IMR-90 (cell line): ENCODE data around the gene GGT6. TPM values are rescaled to one million over a fixed set of nuclear protein-coding genes. Genes with fewer than 3 reads are reported as not detected.
"Not testable (repeated sequence)": the region's sequence is repeated elsewhere in the genome, so short reads cannot be mapped to it uniquely, and the experiment has no call there.

Experiments used
- ATAC-seq: fragments of 200-7000 bp; cut with Tn5 transposase; 2 replicates; pipeline ENCODE4 v1.9.1; 2020; ENCODE audit warnings: low read depth, mild to moderate bottlenecking, moderate library complexity
- BruUV-seq: library from RNA; stranded (reverse); fragments of 400-500 nt; replicated peaks from 2 replicates; lab custom pipeline; 2021; lab: Mats Ljungman, UMichigan
- CTCF ChIA-PET: fragments of 300-600 bp; formaldehyde crosslinking; extraction: SDS; loops from one replicate; lab custom pipeline; 2021; ENCODE audit warnings: antibody characterized with exemption; lab: Yijun Ruan, JAX
- POLR2A ChIA-PET: fragments of 300-600 bp; sonication (Branson Sonifier 250); formaldehyde crosslinking; loops from one replicate; lab custom pipeline; 2022; ENCODE audit warnings: antibody characterized with exemption; ENCODE audit not compliant: unreplicated experiment; lab: Charles Lee
- DNase-seq: peaks from one replicate; pipeline ENCODE4 v3.0.0; 2013
- H2AFZ ChIP-seq: replicated peaks from 2 replicates; pipeline ENCODE3; 2013; ENCODE audit warnings: low read length, mild to moderate bottlenecking; ENCODE audit not compliant: poor library complexity
- H2AK5ac ChIP-seq: 2 replicates; pipeline ENCODE4 v1.6.1; 2013; ENCODE audit warnings: low read depth, low read length, inconsistent platforms
- H2AK9ac ChIP-seq: replicated peaks from 2 replicates; pipeline ENCODE3; 2013; ENCODE audit warnings: mild to moderate bottlenecking, low read depth, low read length, moderate library complexity; ENCODE audit not compliant: poor library complexity
- H2BK120ac ChIP-seq: 2 replicates; pipeline ENCODE4 v1.6.1; 2013; ENCODE audit warnings: low read depth, low read length, inconsistent platforms
- H2BK15ac ChIP-seq: 3 replicates; pipeline ENCODE4 v1.6.1; 2013; ENCODE audit warnings: low read depth, low read length, inconsistent platforms
- H2BK20ac ChIP-seq: 2 replicates; pipeline ENCODE4 v1.6.1; 2013; ENCODE audit warnings: low read depth, mild to moderate bottlenecking, inconsistent platforms, low read length, moderate library complexity
- H2BK5ac ChIP-seq: 2 replicates; pipeline ENCODE4 v1.6.1; 2013; ENCODE audit warnings: mild to moderate bottlenecking, low read depth, low read length, inconsistent platforms; ENCODE audit not compliant: poor library complexity, severe bottlenecking
- H3K14ac ChIP-seq: replicated peaks from 2 replicates; pipeline ENCODE4 v1.6.1; 2013; ENCODE audit warnings: low read depth, low read length, inconsistent platforms
- H3K18ac ChIP-seq: 2 replicates; pipeline ENCODE4 v1.6.1; 2013; ENCODE audit warnings: low read depth, low read length, control low read depth
- H3K23ac ChIP-seq: 2 replicates; pipeline ENCODE4 v1.6.1; 2013; ENCODE audit warnings: low read depth, low read length, inconsistent platforms
- H3K27ac ChIP-seq: 2 replicates; pipeline ENCODE4 v1.5.1; 2013; ENCODE audit warnings: mild to moderate bottlenecking, control low read depth, low read length; ENCODE audit not compliant: insufficient read depth
- H3K27me3 ChIP-seq: 2 replicates; pipeline ENCODE4 v1.6.1; 2013; ENCODE audit warnings: low read length; ENCODE audit not compliant: control insufficient read depth, insufficient read depth
- H3K36me3 ChIP-seq: 2 replicates; pipeline ENCODE4 v1.6.1; 2013; ENCODE audit warnings: low read length, mixed read lengths; ENCODE audit not compliant: control insufficient read depth, insufficient read depth
- H3K4ac ChIP-seq: 2 replicates; pipeline ENCODE4 v1.6.1; 2013; ENCODE audit warnings: low read depth, low read length, inconsistent platforms
- H3K4me1 ChIP-seq: 2 replicates; pipeline ENCODE4 v1.6.1; 2013; ENCODE audit warnings: low read length, mixed read lengths; ENCODE audit not compliant: control insufficient read depth, insufficient read depth
- H3K4me2 ChIP-seq: 2 replicates; pipeline ENCODE4 v1.6.1; 2013; ENCODE audit warnings: low read depth, mild to moderate bottlenecking, control low read depth, low read length, moderate library complexity
- H3K4me3 ChIP-seq: 2 replicates; pipeline ENCODE4 v1.5.1; 2013; ENCODE audit warnings: low read depth, mild to moderate bottlenecking, control low read depth, low read length, moderate library complexity; ENCODE audit not compliant: insufficient read depth
- H3K56ac ChIP-seq: 2 replicates; pipeline ENCODE4 v1.6.1; 2013; ENCODE audit warnings: low read length, inconsistent platforms; ENCODE audit not compliant: insufficient read depth; ENCODE audit errors: extremely low read depth
- H3K79me1 ChIP-seq, 2 experiments: 2 replicates each; pipeline ENCODE4 v1.6.1; 2013; ENCODE audit warnings: low read length in 2 of 2, inconsistent platforms in 1 of 2, low read depth in 1 of 2
- H3K9ac ChIP-seq: 2 replicates; pipeline ENCODE4 v1.6.1; 2013; ENCODE audit warnings: low read depth, low read length, control low read depth
- H3K9me1 ChIP-seq: 2 replicates; pipeline ENCODE4 v1.6.1; 2013; ENCODE audit warnings: low read length, inconsistent platforms; ENCODE audit not compliant: insufficient read depth
- H3K9me3 ChIP-seq: 2 replicates; pipeline ENCODE4 v1.6.1; 2013; ENCODE audit warnings: low read length; ENCODE audit not compliant: control insufficient read depth, insufficient read depth
- H4K20me1 ChIP-seq: 2 replicates; pipeline ENCODE4 v1.6.1; 2013; ENCODE audit warnings: low read length, inconsistent platforms; ENCODE audit not compliant: insufficient read depth
- H4K5ac ChIP-seq: 2 replicates; pipeline ENCODE4 v1.6.1; 2013; ENCODE audit warnings: mild to moderate bottlenecking, low read depth, low read length, control low read depth
- H4K8ac ChIP-seq, 2 experiments: 2 replicates each; pipeline ENCODE4 v1.6.1; 2013; ENCODE audit warnings: low read depth in 2 of 2, low read length in 2 of 2, control low read depth in 1 of 2, inconsistent platforms in 1 of 2
- H4K91ac ChIP-seq: 2 replicates; pipeline ENCODE4 v1.6.1; 2013; ENCODE audit warnings: low read depth, low read length, inconsistent platforms; ENCODE audit not compliant: insufficient read depth
- WGBS, 2 experiments: methylation state at CpG; one replicate each; pipeline versions ENCODE4 v1.1.5 to v1.1.7; 2013; ENCODE audit warnings: missing lambda C conversion rate in 2 of 2; ENCODE audit not compliant: insufficient read length in 1 of 2; ENCODE audit errors: extremely low coverage in 2 of 2; 5-methylcytosine and 5-hydroxymethylcytosine counted together
- dilution Hi-C: fragments of 300-500 bp; cut with HindIII; formaldehyde crosslinking; loops from one replicate; pipeline ENCODE4 v1.14.3; 2018; ENCODE audit warnings: low sequenced_read_pairs; ENCODE audit not compliant: unreplicated experiment
- in situ Hi-C: fragments of 300-500 bp; cut with MboI; formaldehyde crosslinking; loops from 3 replicates; pipeline ENCODE4 v1.14.3; 2019; ENCODE audit warnings: low sequenced_read_pairs, inconsistent platforms, mixed read lengths
- intact Hi-C: fragments of 100-400 bp; cut with micrococcal nuclease; formaldehyde crosslinking; loops from 2 replicates; pipeline ENCODE4 v1.10.0; 2022
- polyA plus RNA-seq, 3 experiments: library from polyadenylated mRNA; depleted of rRNA; stranded (reverse); fragments of >200 nt; gene quantifications; 2 replicates each; pipeline ENCODE4 v1.2.3, GENCODE V29; 2012; ENCODE audit warnings: low replicate concordance in 1 of 3
- total RNA-seq: library from RNA; depleted of rRNA; stranded (reverse); fragments of >200 nt; gene quantifications from 2 replicates; pipeline ENCODE4 v1.2.3, GENCODE V29; 2012

The GGT6 gene
- total and polyA plus RNA-seq, 2 of the 4 experiments (the other 2 are of a cell fraction), result not detected

DNA sequence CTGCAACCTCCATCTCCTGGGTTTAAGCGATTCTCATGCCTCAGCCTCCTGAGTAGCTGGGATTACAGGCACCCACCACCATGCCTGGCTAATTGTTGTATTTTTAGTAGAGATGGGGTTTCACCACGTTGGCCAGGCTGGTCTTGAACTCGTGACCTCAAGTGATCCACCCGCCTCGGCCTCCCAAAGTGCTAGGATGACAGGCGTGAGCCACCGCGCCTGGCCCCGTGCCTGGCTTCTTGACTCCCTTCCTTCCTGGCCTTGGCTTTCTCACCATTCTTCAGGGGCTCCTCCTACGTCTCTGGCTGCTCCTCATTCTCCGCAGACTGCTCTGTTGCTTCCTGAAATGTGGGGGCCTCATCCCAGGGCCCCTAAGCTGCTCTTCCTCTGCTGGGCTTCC lies 29.7 kb upstream of the GGT6 start:
- H4K5ac ChIP-seq, H3K27ac ChIP-seq, H3K79me1 ChIP-seq, H3K56ac ChIP-seq, H3K14ac ChIP-seq, H3K4me1 ChIP-seq, H4K8ac ChIP-seq, H4K91ac ChIP-seq, H2BK20ac ChIP-seq, H2BK15ac ChIP-seq, H3K4me2 ChIP-seq, CTCF ChIA-PET, H3K18ac ChIP-seq, DNase-seq, H3K4me3 ChIP-seq, ATAC-seq, H2AFZ ChIP-seq, H3K9me1 ChIP-seq, BruUV-seq, H3K9ac ChIP-seq, H2BK5ac ChIP-seq, in situ Hi-C loops, POLR2A ChIA-PET, H4K20me1 ChIP-seq, H3K4ac ChIP-seq, H3K23ac ChIP-seq, dilution Hi-C loops, intact Hi-C loops, H2BK120ac ChIP-seq, H2AK9ac ChIP-seq, H3K36me3 ChIP-seq, H2AK5ac ChIP-seq, H3K9me3 ChIP-seq: not testable (repeated sequence)
- WGBS, 2 experiments, result 70% methylated on average over 2 of the region's 11 CpGs; no CpG with 5 or more reads in 1 of the 2 experiments
- H3K27me3 ChIP-seq, result peaks cover 54% of the 10 kb centered on the region
